NCI-H82 treated with DMSO at 0.1 percent for 48 hours (cell line): ENCODE results near the gene TM7SF3.
"Not testable (repeated sequence)": the region's sequence is repeated elsewhere in the genome, so short reads cannot be mapped to it uniquely, and the experiment has no call there.

Experiments used
- DNase-seq: peaks from one replicate; lab custom pipeline; 2025; ENCODE audit not compliant: unreplicated experiment; lab: John Stamatoyannopoulos, UW

The TM7SF3 gene

GRCh38 chr12:27014085-27014858 lies at the start of gene TM7SF3:
TM7SF3 (minus strand) TSS chr12:27014384; CDS start chr12:27014168, 216 bp downstream.
- peak; percentile 86 for DNase-seq

GRCh38 chr12:27063250-27063851 lies 49.2 kb upstream of the TM7SF3 start:
- no peak for DNase-seq

GRCh38 chr12:27061317-27061716 lies 47.1 kb upstream of the TM7SF3 start:
- no peak for DNase-seq

- no peak for DNase-seq
These were observed 46.6 kb upstream of the TM7SF3 start for GRCh38 chr12:27060740-27061139.

GRCh38 chr12:27057543-27057942 lies 43.4 kb upstream of the TM7SF3 start:
- no peak for DNase-seq

- DNase-seq, result no peak
These were observed 41.8 kb upstream of the TM7SF3 start for GRCh38 chr12:27055966-27056365.

- no peak for DNase-seq
These were observed 38.6 kb upstream of the TM7SF3 start for GRCh38 chr12:27052742-27053141.

GRCh38 chr12:27052176-27052575 lies 38.0 kb upstream of the TM7SF3 start:
- DNase-seq, result no peak

GRCh38 chr12:27048822-27049752 lies 34.9 kb upstream of the TM7SF3 start:
- peak; percentile 30 for DNase-seq

GRCh38 chr12:27042018-27042417 lies 27.8 kb upstream of the TM7SF3 start:
- not testable (repeated sequence) for DNase-seq

- DNase-seq, result not testable (repeated sequence)
These were observed 26.5 kb upstream of the TM7SF3 start for GRCh38 chr12:27040637-27041036.

GRCh38 chr12:27034607-27035293 lies 20.6 kb upstream of the TM7SF3 start:
- DNase-seq, result peak; percentile 97

GRCh38 chr12:27032679-27033078 lies 18.5 kb upstream of the TM7SF3 start:
- DNase-seq, result no peak

- DNase-seq, result no peak
These were observed 17.3 kb upstream of the TM7SF3 start for GRCh38 chr12:27031531-27031930.

- no peak for DNase-seq
These were observed 12.1 kb upstream of the TM7SF3 start for GRCh38 chr12:27026257-27026656.

- DNase-seq, result no peak
These were observed 10.9 kb upstream of the TM7SF3 start for GRCh38 chr12:27025116-27025515.

- no peak for DNase-seq
These were observed 10.1 kb upstream of the TM7SF3 start for GRCh38 chr12:27024291-27024690.

- no peak for DNase-seq
These were observed 6.6 kb upstream of the TM7SF3 start for GRCh38 chr12:27020761-27021160.

- peak; percentile 93 for DNase-seq
These were observed 3.9 kb upstream of the TM7SF3 start for GRCh38 chr12:27018037-27018436.

GRCh38 chr12:27017163-27017823 lies 3.1 kb upstream of the TM7SF3 start:
- not testable (repeated sequence) for DNase-seq
